T-helper 17 cell (primary cell): ENCODE measurements around the gene CNPPD1. TPM values are rescaled to one million over a fixed set of nuclear protein-coding genes. Genes with fewer than 3 reads are reported as not detected.
"Not testable (repeated sequence)": the region's sequence is repeated elsewhere in the genome, so short reads cannot be mapped to it uniquely, and the experiment has no call there.

Source experiments
- ATAC-seq: fragments of 150-1000 bp; cut with Tn5 transposase; 2 replicates; pipeline ENCODE4 v1.10.0; 2021; ENCODE audit warnings: mild to moderate bottlenecking, moderate library complexity
- DNase-seq, 3 donors: peaks; one replicate each; pipeline versions ENCODE4 v3.0.0 to v3.0.0-alpha.2; 2020 to 2021
- H3K9me3 ChIP-seq: one replicate; pipeline ENCODE4 v1.7.0; 2013; ENCODE audit warnings: low read length, mild to moderate bottlenecking; ENCODE audit not compliant: control insufficient read depth, poor library complexity, severe bottlenecking
- H3K27ac Mint-ChIP-seq: one replicate; pipeline ENCODE4 v1.8.0; 2022; ENCODE audit warnings: mild to moderate bottlenecking, moderate library complexity, mixed read lengths
- H3K27me3 Mint-ChIP-seq: one replicate; pipeline ENCODE4 v1.8.0; 2022; ENCODE audit warnings: mixed read lengths
- H3K36me3 Mint-ChIP-seq: one replicate; pipeline ENCODE4 v1.8.0; 2022; ENCODE audit warnings: low read depth, mixed read lengths
- H3K4me1 Mint-ChIP-seq: one replicate; pipeline ENCODE4 v1.8.0; 2022; ENCODE audit warnings: mild to moderate bottlenecking, mixed read lengths
- H3K4me3 Mint-ChIP-seq: one replicate; pipeline ENCODE4 v1.8.0; 2022; ENCODE audit warnings: mild to moderate bottlenecking, moderate library complexity, mixed read lengths
- total RNA-seq, 4 donors: library from RNA in 2 of 4; stranded (reverse) in 2 of 4; gene quantifications; one replicate each; pipeline ENCODE4 v1.2.3 and lab custom pipeline; 2022 to 2026

CNPPD1 gene
- total RNA-seq, 2 donors from 2014 or later: 50.8 to 58.1 TPM

- Mint-ChIP-seq H3K4me1 (peaks cover 18% of the 10 kb centered on the region), H3K27me3 (peaks cover 10% of the 10 kb centered on the region), H3K4me3 (no peak overlapping the region), H3K36me3 (no peaks in the 10 kb centered on the region), H3K27ac (no peak overlapping the region)
- H3K9me3 ChIP-seq: no peaks in the 10 kb centered on the region
- ATAC-seq: no peak
- DNase-seq: no peak
Measured at GRCh38 chr2:219204425-219205164, 27.9 kb upstream of the CNPPD1 start.

- H3K9me3 ChIP-seq, H3K36me3 Mint-ChIP-seq, H3K27ac Mint-ChIP-seq, ATAC-seq, DNase-seq, H3K4me3 Mint-ChIP-seq, H3K4me1 Mint-ChIP-seq: not testable (repeated sequence)
- H3K27me3 Mint-ChIP-seq: peaks cover 21% of the 10 kb centered on the region
Measured at GRCh38 chr2:219201331-219201730, 24.6 kb upstream of the CNPPD1 start.

- Mint-ChIP-seq H3K27me3 (peaks cover 21% of the 10 kb centered on the region), H3K4me3 (peak overlapping the region; percentile 65)
- H3K4me1 Mint-ChIP-seq, ATAC-seq, H3K36me3 Mint-ChIP-seq, H3K27ac Mint-ChIP-seq, H3K9me3 ChIP-seq, DNase-seq: not testable (repeated sequence)
Measured at GRCh38 chr2:219200502-219201326, 24.0 kb upstream of the CNPPD1 start.

GRCh38 chr2:219199470-219200211 is 22.9 kb upstream of the CNPPD1 start:
- no peak overlapping the region for H3K27ac Mint-ChIP-seq
- H3K27me3 Mint-ChIP-seq: peaks cover 21% of the 10 kb centered on the region
- H3K4me3 Mint-ChIP-seq: no peak overlapping the region
- peaks cover 3% of the 10 kb centered on the region for H3K36me3 Mint-ChIP-seq
- ATAC-seq (no peak), DNase-seq (no peak)
- H3K4me1 Mint-ChIP-seq: peaks cover 6% of the 10 kb centered on the region
- H3K9me3 ChIP-seq: no peaks in the 10 kb centered on the region

- H3K9me3 ChIP-seq: no peaks in the 10 kb centered on the region
- peaks cover 3% of the 10 kb centered on the region for H3K36me3 Mint-ChIP-seq
- DNase-seq: no peak
- peaks cover 6% of the 10 kb centered on the region for H3K4me1 Mint-ChIP-seq
- peaks cover 21% of the 10 kb centered on the region for H3K27me3 Mint-ChIP-seq
- no peak overlapping the region for H3K4me3 Mint-ChIP-seq
- no peak for ATAC-seq
- no peak overlapping the region for H3K27ac Mint-ChIP-seq
Measured at GRCh38 chr2:219198974-219199373, 22.2 kb upstream of the CNPPD1 start.

- Mint-ChIP-seq H3K27ac (no peak overlapping the region), H3K4me1 (peaks cover 6% of the 10 kb centered on the region), H3K36me3 (peaks cover 3% of the 10 kb centered on the region), H3K4me3 (no peak overlapping the region), H3K27me3 (peaks cover 21% of the 10 kb centered on the region)
- ATAC-seq (no peak), DNase-seq (no peak)
- H3K9me3 ChIP-seq: no peaks in the 10 kb centered on the region
Measured at GRCh38 chr2:219197388-219197787, 20.7 kb upstream of the CNPPD1 start.

GRCh38 chr2:219186754-219187456 is 10.2 kb upstream of the CNPPD1 start:
- Mint-ChIP-seq H3K27ac (peak overlapping the region; percentile 37), H3K27me3 (no peaks in the 10 kb centered on the region), H3K4me3 (no peak overlapping the region), H3K36me3 (peaks cover 2% of the 10 kb centered on the region), H3K4me1 (peaks cover 15% of the 10 kb centered on the region)
- ATAC-seq (no peak), DNase-seq (no peak)
- H3K9me3 ChIP-seq: no peaks in the 10 kb centered on the region

- Mint-ChIP-seq H3K27me3 (no peaks in the 10 kb centered on the region), H3K27ac (peak overlapping the region; percentile 9), H3K36me3 (peaks cover 2% of the 10 kb centered on the region), H3K4me1 (peaks cover 32% of the 10 kb centered on the region), H3K4me3 (no peak overlapping the region)
- no peaks in the 10 kb centered on the region for H3K9me3 ChIP-seq
- DNase-seq: no peak
- no peak for ATAC-seq
Measured at GRCh38 chr2:219184121-219184520, 7.4 kb upstream of the CNPPD1 start.

GRCh38 chr2:219183151-219183772 is 6.5 kb upstream of the CNPPD1 start:
- Mint-ChIP-seq H3K27ac (peak overlapping the region; percentile 74), H3K27me3 (no peaks in the 10 kb centered on the region), H3K4me3 (peak overlapping the region; percentile 39), H3K36me3 (peaks cover 2% of the 10 kb centered on the region), H3K4me1 (peaks cover 36% of the 10 kb centered on the region)
- ATAC-seq: no peak
- H3K9me3 ChIP-seq: no peaks in the 10 kb centered on the region
- DNase-seq: no peak

- Mint-ChIP-seq H3K4me3 (peak overlapping the region; percentile 39), H3K27ac (peak overlapping the region; percentile 76)
- no peak for ATAC-seq
Measured at GRCh38 chr2:219182331-219183150, 5.8 kb upstream of the CNPPD1 start.

GRCh38 chr2:219181531-219181930 is 4.8 kb upstream of the CNPPD1 start:
- H3K9me3 ChIP-seq: no peaks in the 10 kb centered on the region
- H3K4me1 Mint-ChIP-seq: peaks cover 41% of the 10 kb centered on the region
- peaks cover 2% of the 10 kb centered on the region for H3K36me3 Mint-ChIP-seq
- peak overlapping the region; percentile 76 for H3K27ac Mint-ChIP-seq
- ATAC-seq (no peak), DNase-seq (no peak)
- no peaks in the 10 kb centered on the region for H3K27me3 Mint-ChIP-seq
- no peak overlapping the region for H3K4me3 Mint-ChIP-seq

More at GRCh38 chr2:219182331-219183150, 5.8 kb upstream of the CNPPD1 start:
- DNase-seq: no peak
- H3K27me3 Mint-ChIP-seq: no peaks in the 10 kb centered on the region
- peaks cover 38% of the 10 kb centered on the region for H3K4me1 Mint-ChIP-seq
- no peaks in the 10 kb centered on the region for H3K9me3 ChIP-seq
- peaks cover 2% of the 10 kb centered on the region for H3K36me3 Mint-ChIP-seq

GRCh38 chr2:219180961-219181360 is 4.2 kb upstream of the CNPPD1 start:
- Mint-ChIP-seq H3K27ac (peak overlapping the region; percentile 76), H3K4me1 (peaks cover 43% of the 10 kb centered on the region), H3K36me3 (peaks cover 2% of the 10 kb centered on the region), H3K4me3 (peak overlapping the region; percentile 41), H3K27me3 (no peaks in the 10 kb centered on the region)
- H3K9me3 ChIP-seq: no peaks in the 10 kb centered on the region
- no peak for DNase-seq
- ATAC-seq: no peak
